ENCODE data around the gene GMPPB.
"Not testable (repeated sequence)": the region's sequence is repeated elsewhere in the genome, so short reads cannot be mapped to it uniquely, and the experiment has no call there.

GMPPB gene

GRCh38 chr3:49689908-49690624 lies 33.7 kb downstream of the GMPPB start:
- not testable (repeated sequence) for DNase-seq (ENCODE audit: low read depth)

- peak; percentile 88 for DNase-seq (ENCODE audit: low read depth)
These were observed 34.5 kb downstream of the GMPPB start, which contains the start of the genes MST1 and RNF123 for GRCh38 chr3:49689046-49689907. MST1 (minus strand) TSS chr3:49689474; CDS start chr3:49688691, 783 bp downstream. RNF123 (plus strand) TSS chr3:49689557; CDS start chr3:49691166, 1,609 bp downstream.

- not testable (repeated sequence) for DNase-seq (ENCODE audit: low read depth)
These were observed 35.3 kb downstream of the GMPPB start for GRCh38 chr3:49688338-49689045.

- not testable (repeated sequence) for DNase-seq (ENCODE audit: low read depth)
These were observed 36.3 kb downstream of the GMPPB start for GRCh38 chr3:49687424-49687795.

- peak; percentile 23 for DNase-seq (ENCODE audit: low read depth)
These were observed 36.9 kb downstream of the GMPPB start for GRCh38 chr3:49686769-49687423.

- not testable (repeated sequence) for DNase-seq (ENCODE audit: low read depth)
These were observed 37.4 kb downstream of the GMPPB start for GRCh38 chr3:49686346-49686745.

- DNase-seq (ENCODE audit: low read depth), result not testable (repeated sequence)
These were observed 37.9 kb downstream of the GMPPB start for GRCh38 chr3:49685846-49686245.

- not testable (repeated sequence) for DNase-seq (ENCODE audit: low read depth)
These were observed 38.6 kb downstream of the GMPPB start for GRCh38 chr3:49685103-49685502.

GRCh38 chr3:49684453-49684852 lies 39.3 kb downstream of the GMPPB start:
- DNase-seq (ENCODE audit: low read depth), result not testable (repeated sequence)

GRCh38 chr3:49683162-49683561 lies 40.6 kb downstream of the GMPPB start:
- DNase-seq (ENCODE audit: low read depth), result no peak

GRCh38 chr3:49681543-49681942 lies 42.2 kb downstream of the GMPPB start:
- no peak for DNase-seq (ENCODE audit: low read depth)

GRCh38 chr3:49681232-49681522 lies 42.6 kb downstream of the GMPPB start:
- no peak for DNase-seq (ENCODE audit: low read depth)

- DNase-seq (ENCODE audit: low read depth), result no peak
These were observed 43.1 kb downstream of the GMPPB start for GRCh38 chr3:49680493-49681231.

GRCh38 chr3:49675912-49676311 lies 47.8 kb downstream of the GMPPB start:
- no peak for DNase-seq (ENCODE audit: low read depth)

GRCh38 chr3:49674497-49674983 lies 49.2 kb downstream of the GMPPB start:
- peak; percentile 11 for DNase-seq (ENCODE audit: low read depth)

- peak; percentile 95 for DNase-seq (ENCODE audit: low read depth)
These were observed 49.8 kb downstream of the GMPPB start, which contains the start of gene APEH for GRCh38 chr3:49673715-49674496. APEH (plus strand) TSS chr3:49674351; CDS start chr3:49674402, 51 bp downstream.

GRCh38 chr3:49673121-49673714 lies 50.5 kb downstream of the GMPPB start:
- DNase-seq (ENCODE audit: low read depth), result no peak

- peak; percentile 59 for DNase-seq (ENCODE audit: low read depth)
These were observed 52.2 kb downstream of the GMPPB start for GRCh38 chr3:49671291-49672288.
